8988T (cell line): ENCODE results near the gene KRTAP4-5.
"Not testable (repeated sequence)": the region's sequence is repeated elsewhere in the genome, so short reads cannot be mapped to it uniquely, and the experiment has no call there.

Source experiments
- DNase-seq: peaks from one replicate; pipeline ENCODE4 v3.0.0; 2011

Gene KRTAP4-5

DNA sequence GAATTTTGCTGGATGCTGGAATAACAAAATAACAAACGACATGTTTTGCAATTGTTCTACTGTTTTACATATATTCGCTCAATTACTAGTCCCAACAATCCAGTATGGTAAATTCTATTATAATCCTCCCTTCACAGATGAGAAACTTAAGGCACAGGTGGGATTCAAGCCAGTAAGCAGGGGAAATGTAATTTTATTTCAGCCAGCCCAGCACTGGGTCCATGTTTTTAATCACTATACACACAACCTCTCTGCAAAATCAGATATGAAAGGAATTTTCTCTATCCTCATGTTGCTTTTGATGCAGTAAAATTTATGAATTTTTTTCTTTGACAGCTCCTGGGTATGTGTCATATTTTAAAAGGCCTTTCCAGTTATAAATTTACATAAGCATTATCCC, 4.4 kb downstream of the KRTAP4-5 start:
- no peak for DNase-seq

- no peak for DNase-seq
Observed at GRCh38 chr17:41144846-41145245, 4.8 kb downstream of the KRTAP4-5 start.

DNA sequence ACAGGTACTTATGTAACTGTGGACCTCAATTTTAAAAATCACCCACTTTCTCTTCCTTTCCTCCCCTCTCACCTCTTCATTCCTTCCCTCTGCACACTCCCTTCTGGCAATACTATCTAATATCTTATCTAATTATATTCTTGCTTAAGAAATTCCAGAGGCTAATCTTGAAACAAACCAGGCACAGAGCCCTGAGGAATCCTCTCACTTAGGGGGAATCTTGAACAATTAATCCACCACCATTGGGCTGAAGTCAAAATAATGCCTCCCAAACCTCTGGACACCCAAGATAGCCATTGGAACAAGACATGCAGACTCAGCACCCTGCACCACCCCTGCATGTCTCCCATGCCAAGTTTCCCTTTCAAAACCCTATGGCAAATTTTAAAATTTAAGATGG, 8.3 kb downstream of the KRTAP4-5 start:
- DNase-seq, result no peak

DNA sequence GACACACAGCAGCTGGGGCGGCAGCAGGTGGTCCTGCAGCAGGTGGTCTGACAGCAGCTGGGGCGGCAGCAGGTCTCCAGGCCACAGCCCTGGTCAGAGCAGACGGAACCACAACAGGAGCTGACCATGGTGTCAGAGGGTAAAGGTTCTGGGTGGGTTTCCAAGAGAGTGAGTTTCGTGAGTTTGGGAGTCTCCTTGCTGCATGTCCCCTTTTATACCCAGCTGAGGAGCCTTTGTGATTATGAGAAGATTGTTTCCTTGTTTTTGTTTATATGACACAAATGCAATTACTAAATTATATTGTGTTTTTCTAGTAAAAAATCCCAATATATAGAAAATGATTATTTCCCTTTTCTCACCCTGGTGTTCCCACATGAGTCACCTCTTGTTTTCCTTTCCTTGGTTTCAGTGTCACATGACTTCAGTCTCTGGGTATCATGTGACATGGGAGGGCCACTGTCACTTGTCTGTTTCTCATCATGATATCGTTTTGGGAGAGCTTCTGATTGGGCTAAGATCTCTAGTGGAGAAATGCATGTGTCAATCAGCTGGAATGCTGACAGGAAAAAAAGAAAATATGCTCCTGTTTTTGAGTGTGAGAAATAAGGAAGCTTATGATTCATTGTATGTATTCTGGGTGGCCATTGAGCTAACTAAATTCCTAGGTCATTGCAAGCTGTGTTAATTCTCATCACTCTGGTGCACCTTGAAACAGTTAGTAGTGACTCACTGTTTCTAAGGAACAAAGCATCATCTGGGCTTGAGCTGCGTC, 9.1 kb downstream of the KRTAP4-5 start, which contains the start of gene KRTAP4-6:
TSS of gene KRTAP4-6 (minus strand) at position 185 of the 772 bp plus-strand sequence. CDS start at position 128, 57 bp downstream.
- no peak for DNase-seq

GRCh38 chr17:41139865-41140264, 9.8 kb downstream of the KRTAP4-5 start:
- DNase-seq, result not testable (repeated sequence)

DNA sequence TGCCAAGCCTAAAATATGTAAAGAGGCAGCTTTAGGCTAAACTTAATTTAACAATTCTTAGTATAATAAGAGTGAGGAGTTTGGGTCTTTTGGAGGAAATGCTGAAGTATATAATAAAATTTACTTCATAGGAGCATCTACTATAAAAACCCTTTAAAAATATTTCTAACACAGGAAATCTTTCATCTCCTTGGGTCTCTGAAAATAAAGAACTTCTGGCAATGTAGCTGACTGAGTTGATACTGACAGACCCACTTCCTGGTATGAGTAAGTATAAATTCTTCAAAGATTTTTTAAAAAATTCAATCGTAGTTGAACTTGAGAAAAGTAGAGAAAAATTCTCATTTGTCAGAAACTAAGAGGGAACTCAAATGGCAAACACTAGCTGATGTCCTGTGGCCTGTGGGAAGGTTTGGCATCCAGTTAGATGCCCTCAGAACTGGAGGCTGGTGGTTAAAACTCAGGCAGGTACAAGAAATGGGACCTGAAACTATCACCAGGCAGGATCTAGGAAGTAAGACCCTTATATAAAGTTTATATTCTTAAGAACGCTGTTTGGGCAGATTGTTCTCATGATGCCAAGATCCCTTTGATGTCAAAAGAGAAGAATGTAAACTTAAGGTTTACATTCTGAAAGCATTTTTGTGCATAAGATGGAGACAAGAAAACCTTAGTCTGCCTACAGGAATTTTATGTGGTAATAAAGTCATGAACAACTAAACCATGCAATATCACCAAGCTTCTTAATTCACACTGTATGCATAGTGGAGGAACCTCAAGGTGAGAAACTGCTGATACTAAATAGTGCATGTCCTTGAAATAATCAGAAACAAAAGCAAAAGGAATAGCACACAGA, 15.5 kb downstream of the KRTAP4-5 start:
- no peak for DNase-seq

GRCh38 chr17:41131979-41132378, 17.6 kb downstream of the KRTAP4-5 start:
- DNase-seq, result no peak

GRCh38 chr17:41127371-41127770, 22.3 kb downstream of the KRTAP4-5 start:
- no peak for DNase-seq

DNA sequence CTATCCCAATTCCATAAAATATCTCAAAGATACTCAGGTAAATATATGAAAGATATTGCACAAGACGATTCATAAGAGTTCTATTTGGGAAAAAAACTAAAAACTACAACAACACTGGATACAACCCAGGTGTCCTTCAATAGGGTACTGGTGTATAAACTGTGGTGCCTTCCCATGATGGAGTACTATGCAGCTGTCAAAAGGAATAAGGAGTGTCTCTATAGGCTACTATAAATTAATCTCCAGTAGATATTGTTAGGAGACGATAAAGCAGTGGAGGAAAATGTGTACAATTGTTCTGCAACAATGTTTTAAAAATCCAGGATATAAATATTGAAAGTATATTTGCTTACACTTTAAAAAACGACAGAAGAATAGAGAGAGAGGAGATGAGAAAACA, 23.2 kb downstream of the KRTAP4-5 start:
- no peak for DNase-seq

DNA sequence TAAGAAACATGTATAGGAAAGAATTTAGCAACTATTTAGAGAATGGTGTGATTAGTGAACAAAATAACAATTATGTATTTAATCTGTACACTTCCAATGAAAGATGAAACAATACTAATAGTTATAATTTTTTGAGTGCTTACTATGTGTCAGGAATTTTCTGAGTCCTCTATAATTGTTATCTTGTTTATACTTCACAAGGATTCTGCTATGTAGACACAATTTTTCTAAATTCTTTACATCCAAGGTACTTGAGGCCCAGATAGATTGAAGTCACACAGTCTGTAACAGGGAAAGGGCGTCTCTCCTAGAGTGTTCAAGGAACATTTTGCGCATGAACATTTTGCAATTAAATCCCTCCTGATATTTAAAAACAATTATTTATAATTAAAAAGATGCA, 24.6 kb downstream of the KRTAP4-5 start:
- DNase-seq, result no peak

GRCh38 chr17:41123991-41124371, 25.6 kb downstream of the KRTAP4-5 start, which contains the start of gene KRTAP4-12:
KRTAP4-12 (minus strand) TSS chr17:41124182; CDS start chr17:41124122, 60 bp downstream.
- DNase-seq, result not testable (repeated sequence)

DNA sequence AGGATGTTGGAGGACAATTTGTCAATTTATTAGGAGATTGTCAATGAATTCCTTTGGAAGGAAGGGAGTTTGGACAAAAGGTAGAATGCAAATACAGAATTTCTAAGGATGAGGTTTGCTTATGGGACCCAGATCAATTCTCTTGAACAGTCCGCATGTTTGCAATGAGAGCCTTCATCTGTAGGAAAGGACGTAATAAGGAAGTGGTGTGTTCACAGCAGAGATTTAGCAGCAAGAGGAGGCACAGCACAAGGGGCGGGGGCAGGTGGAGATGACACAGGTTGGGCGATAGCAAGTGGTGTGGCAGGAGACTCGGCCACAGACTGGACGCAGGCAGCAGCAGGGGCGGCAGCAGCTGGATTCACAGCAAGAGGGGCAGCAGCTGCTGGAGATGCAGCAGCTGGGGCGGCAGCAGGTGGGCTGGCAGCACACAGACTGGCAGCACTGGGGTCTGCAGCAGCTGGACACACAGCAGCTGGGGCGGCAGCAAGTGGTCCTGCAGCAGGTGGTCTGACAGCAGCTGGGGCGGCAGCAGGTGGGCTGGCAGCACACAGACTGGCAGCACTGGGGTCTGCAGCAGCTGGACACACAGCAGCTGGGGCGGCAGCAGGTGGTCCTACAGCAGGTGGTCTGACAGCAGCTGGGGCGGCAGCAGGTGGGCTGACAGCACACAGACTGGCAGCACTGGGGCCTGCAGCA, 26.2 kb downstream of the KRTAP4-5 start:
- DNase-seq, result not testable (repeated sequence)

GRCh38 chr17:41121742-41122141, 27.9 kb downstream of the KRTAP4-5 start:
- DNase-seq, result no peak

GRCh38 chr17:41119696-41120690, 29.6 kb downstream of the KRTAP4-5 start:
- DNase-seq, result not testable (repeated sequence)

DNA sequence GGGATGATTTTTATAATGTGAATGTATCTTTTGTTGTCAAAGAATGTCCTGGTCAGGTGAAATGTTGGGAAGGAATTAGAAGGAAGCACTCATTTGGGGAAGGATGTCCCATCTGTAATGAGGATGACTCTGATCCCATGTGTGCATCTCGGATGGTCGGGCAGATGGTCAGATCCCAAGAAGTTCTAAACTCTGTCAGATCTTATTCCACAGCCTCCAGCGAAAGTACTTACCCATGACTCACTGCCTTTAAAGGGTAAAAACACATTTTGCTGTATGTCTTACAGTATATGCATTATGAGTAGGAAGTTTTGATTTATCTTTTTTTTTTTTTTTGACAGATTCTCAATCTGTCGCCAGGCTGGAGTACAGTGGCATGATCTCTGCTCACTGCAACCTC, 30.9 kb downstream of the KRTAP4-5 start:
- no peak for DNase-seq

DNA sequence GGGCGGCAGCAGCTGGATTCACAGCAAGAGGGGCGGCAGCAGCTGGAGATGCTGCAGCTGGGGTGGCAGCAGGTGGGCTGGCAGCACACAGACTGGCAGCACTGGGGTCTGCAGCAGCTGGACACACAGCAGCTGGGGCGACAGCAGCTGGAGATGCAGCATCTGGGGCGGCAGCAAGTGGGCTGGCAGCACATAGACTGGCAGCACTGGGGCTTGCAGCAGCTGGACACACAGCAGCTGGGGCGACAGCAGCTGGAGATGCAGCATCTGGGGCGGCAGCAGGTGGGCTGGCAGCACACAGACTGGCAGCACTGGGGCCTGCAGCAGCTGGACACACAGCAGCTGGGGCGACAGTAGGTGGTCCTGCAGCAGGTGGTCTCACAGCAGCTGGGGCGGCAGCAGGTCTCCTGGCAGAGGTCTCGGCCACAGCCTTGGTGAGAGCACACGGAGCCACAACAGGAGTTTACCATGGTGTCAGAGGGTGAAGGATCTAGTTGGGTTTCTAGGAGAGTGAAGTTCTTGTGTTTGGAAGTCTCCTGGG, 31.7 kb downstream of the KRTAP4-5 start, which contains the start of gene KRTAP4-11:
TSS of gene KRTAP4-11 (minus strand) at position 528 of the 541 bp plus-strand sequence. CDS start at position 470, 58 bp downstream.
- not testable (repeated sequence) for DNase-seq

DNA sequence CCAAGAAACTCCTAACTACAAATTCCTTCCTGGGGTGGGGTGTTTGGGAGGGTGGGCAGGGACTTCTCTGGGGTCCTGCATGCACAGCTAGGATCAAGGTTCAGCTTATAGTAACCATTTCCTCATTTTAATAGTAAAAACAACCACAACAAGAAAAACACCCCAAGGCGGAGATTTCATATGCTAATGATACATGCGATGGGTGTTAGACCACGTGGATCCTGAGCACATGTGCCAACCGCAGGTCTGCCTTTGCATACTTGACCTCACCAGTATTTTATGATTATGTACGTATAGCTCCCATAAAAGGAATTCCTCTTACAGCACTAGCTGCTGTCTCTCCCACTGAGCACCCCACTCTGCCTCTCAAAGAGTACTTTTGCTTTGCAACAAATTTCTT, 33.3 kb downstream of the KRTAP4-5 start:
- no peak for DNase-seq

GRCh38 chr17:41111151-41111885, 38.3 kb downstream of the KRTAP4-5 start:
- no peak for DNase-seq

DNA sequence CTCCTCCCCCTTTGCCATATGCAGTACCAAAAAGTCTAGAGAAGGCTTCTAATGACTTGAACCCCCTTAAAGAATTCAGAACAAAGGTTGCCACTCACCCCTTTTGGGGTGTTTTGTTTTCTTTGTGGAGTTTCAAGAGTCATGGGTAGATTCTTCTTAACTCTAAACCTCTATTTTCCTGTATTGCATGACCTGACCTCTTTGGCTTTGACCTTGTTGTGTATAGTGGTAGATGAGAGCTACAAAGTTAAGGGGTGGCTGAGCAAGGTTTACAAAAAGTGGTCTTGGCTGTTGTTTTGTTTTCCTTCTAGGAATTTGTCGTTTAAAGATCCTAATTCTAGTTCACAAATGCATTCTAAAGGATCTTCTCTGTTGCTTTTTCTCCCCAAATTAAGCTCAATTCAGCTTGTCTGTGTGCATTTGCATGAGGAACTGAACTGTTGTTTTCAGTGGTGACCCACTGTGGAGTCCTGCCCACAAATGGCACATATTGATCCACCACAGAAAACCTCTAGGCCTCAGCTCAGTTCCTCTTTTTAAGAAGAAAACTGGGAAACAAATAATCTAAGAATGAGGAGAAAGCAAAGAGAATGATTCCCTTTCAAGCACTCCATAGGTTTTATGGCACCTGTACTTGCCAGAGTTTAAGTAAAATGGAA, 40.8 kb downstream of the KRTAP4-5 start:
- DNase-seq, result not testable (repeated sequence)

DNA sequence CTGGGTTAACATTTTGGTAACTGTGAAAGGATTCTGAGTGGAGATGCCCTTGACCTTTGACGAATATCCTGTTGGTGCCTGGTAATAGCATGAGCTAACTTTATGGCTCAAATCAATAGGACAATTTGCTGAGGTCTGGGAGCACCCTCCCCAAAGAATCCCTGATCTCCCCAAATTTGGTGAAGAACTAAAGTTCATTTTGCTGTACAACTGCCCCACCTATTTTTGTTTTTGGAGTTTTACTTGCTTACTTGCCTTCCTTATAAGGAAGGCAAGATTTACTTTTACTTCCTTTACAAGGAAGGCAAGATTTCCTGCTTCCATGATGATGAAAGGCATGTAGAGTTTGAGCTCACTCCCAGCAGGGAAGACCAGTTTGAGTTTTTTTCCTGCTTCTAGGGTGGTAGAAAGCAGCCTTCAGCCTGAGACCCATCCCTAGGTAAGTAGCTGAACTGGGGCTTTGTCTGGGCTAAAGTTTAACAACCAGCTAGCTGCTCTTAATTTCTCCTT, 41.6 kb downstream of the KRTAP4-5 start:
- no peak for DNase-seq
